GM19025 (cell line): ENCODE results near the gene LENG9.

Experiments
- ATAC-seq: cut with Tn5 transposase; IDR thresholded peaks from one replicate; pipeline ENCODE4 v1.9.1; 2021; ENCODE audit warnings: mild to moderate bottlenecking, low read depth, moderate library complexity; ENCODE audit not compliant: unreplicated experiment

LENG9 gene

GRCh38 chr19:54425382-54425723 lies 38.2 kb downstream of the LENG9 start:
- no peak for ATAC-seq

GRCh38 chr19:54424660-54425381 lies 38.8 kb downstream of the LENG9 start:
- ATAC-seq, result no peak

GRCh38 chr19:54424201-54424600 lies 39.4 kb downstream of the LENG9 start:
- no peak for ATAC-seq

DNA sequence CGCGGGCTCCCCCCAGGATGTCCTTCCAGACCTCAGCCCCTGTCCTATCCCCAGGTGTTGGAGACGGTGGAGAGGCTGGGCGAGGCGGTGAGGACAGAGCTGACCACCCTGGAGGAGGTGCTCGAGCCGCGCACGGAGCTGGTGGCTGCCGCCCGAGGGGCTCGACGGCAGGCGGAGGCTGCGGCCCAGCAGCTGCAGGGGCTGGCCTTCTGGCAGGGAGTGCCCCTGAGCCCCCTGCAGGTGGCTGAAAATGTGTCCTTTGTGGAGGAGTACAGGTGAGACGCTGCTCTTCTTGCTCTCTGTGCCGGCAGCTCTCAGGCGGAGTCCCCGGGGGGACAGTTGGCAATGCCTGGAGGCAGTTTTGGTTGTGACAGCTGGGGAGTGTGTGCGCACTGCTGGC lies 41.4 kb downstream of the LENG9 start:
- no peak for ATAC-seq

DNA sequence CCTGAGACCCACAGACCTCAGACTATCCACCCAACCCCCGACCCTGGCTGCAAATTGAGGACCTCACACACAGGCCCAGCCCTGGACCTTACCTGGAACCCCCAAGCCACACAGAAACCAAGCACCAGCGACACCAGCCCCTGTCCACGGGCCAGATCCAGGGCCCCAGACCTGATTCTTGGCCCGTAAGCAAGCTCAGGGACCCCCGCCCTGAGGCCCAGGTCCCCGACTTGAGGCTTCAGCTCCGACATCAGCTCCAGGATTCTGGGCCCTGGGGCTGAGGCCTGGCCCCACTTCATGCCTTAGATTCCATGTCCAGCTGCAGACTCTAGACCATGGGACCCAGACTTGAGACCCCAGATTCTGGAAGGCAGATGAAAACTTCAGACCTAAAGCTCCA lies 42.1 kb downstream of the LENG9 start:
- no peak for ATAC-seq

DNA sequence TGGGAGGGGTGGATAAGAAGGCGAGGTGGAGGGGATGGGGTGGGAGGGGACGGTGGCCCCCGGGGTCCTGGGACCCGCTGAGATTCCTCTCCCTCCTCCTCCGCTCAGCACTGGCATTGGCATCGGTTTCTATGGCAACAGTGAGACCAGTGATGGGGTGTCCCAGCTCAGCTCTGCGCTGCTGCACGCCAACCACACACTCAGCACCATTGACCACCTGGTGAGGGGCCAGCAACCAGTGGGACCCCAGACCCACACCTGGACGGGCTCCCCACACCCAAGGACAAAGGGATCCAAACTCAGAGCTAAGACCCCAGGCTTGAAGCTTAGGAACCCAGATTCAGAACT lies 42.4 kb downstream of the LENG9 start:
- ATAC-seq, result no peak

- ATAC-seq, result no peak
These were observed 43.0 kb downstream of the LENG9 start for GRCh38 chr19:54420383-54421168.

GRCh38 chr19:54420068-54420382 lies 43.6 kb downstream of the LENG9 start:
- ATAC-seq, result no peak

- ATAC-seq, result no peak
These were observed 44.4 kb downstream of the LENG9 start for GRCh38 chr19:54418930-54419800.

GRCh38 chr19:54418030-54418929 lies 45.3 kb downstream of the LENG9 start:
- no peak for ATAC-seq

GRCh38 chr19:54416695-54417491 lies 46.7 kb downstream of the LENG9 start:
- ATAC-seq, result no peak

DNA sequence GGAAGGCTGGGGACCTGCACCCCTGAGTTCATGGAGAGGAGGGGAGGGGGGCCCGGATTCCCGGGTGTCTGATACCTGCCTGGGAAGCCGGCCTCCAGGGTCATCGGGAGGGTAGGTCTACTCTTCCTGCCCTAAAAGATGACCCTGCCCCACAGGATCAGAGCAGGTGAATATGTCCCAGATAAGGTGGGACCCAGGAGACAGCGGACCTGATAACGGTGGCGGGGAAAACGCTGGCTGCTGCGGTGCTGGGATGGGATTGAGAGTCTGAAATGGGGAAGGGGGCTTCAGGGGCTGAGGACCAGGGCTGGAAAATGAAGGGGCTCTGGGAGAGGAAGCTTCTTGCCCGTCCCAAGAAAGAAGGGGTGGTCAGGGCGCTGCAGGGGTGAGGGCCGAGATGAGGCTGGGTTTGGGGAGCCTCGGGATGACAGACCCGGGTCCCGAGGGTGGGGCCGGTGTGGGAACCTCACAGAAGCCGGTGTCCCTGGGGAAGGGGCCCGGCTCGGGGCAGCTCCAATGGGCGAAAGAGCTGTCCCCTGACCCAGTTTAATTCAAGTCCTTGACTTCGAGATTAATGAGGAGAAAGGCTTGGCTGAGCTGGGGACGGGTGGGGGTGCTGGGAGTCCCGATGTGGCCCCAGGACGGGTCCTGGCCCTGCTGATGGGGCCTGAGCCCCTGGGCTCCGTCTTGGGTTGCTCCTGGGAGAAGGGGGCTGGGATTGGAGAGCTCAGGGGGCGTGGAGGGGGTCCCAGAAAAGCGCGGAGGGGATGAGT lies 47.5 kb downstream of the LENG9 start:
- no peak for ATAC-seq

- ATAC-seq, result no peak
These were observed 48.2 kb downstream of the LENG9 start, which contains the start of gene TTYH1 for GRCh38 chr19:54415208-54415900. Gene TTYH1 (plus strand): TSS chr19:54415464. CDS start chr19:54415553, 89 bp downstream.

DNA sequence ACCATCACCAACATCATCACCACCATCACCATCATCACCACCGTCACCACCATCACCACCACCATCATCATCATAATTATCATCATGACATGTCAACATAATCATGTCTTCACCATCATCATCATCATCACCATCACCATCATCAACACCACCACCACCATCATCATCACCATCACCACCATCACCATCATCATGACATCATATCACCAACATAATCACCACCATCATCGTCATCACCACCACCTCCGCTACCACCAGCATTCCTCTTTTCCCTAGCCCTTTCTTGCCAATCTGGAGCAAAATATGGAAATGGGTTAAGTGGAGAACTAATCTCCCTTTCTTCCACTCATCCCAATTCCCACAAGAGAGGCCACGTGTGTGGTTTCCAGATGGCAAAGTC lies 49.4 kb downstream of the LENG9 start:
- no peak for ATAC-seq

GRCh38 chr19:54412877-54413276 lies 50.7 kb downstream of the LENG9 start:
- no peak for ATAC-seq
